Calu3 (cell line): ENCODE measurements around the gene PDE6H. TPM values are rescaled to one million over a fixed set of nuclear protein-coding genes. Genes with fewer than 3 reads are reported as not detected.

ENCODE experiments used
- BruUV-seq: library from RNA; stranded (reverse); fragments of 400-500 nt; replicated peaks from 2 replicates; lab custom pipeline; 2021; lab: Mats Ljungman, UMichigan
- CTCF ChIA-PET: fragments of 300-600 bp; sonication (Branson Sonifier 250); formaldehyde crosslinking; loops from one replicate; lab custom pipeline; 2022; ENCODE audit warnings: antibody characterized with exemption; lab: Charles Lee
- DNase-seq: peaks from one replicate; pipeline ENCODE4 v3.0.0; 2022
- H3K27ac Mint-ChIP-seq: one replicate; pipeline ENCODE4 v1.8.0; 2022; ENCODE audit warnings: mixed read lengths; ENCODE audit not compliant: unreplicated experiment
- H3K27me3 Mint-ChIP-seq: one replicate; pipeline ENCODE4 v1.8.0; 2022; ENCODE audit warnings: mixed read lengths; ENCODE audit not compliant: unreplicated experiment
- H3K36me3 Mint-ChIP-seq: one replicate; pipeline ENCODE4 v1.8.0; 2022; ENCODE audit warnings: mild to moderate bottlenecking, moderate library complexity, mixed read lengths; ENCODE audit not compliant: insufficient read depth, unreplicated experiment
- H3K4me1 Mint-ChIP-seq: one replicate; pipeline ENCODE4 v1.8.0; 2022; ENCODE audit warnings: mild to moderate bottlenecking, low read depth, mixed read lengths; ENCODE audit not compliant: unreplicated experiment
- H3K4me3 Mint-ChIP-seq: one replicate; pipeline ENCODE4 v1.8.0; 2022; ENCODE audit warnings: mild to moderate bottlenecking, low read depth, moderate library complexity, mixed read lengths; ENCODE audit not compliant: unreplicated experiment
- H3K9me3 Mint-ChIP-seq: one replicate; pipeline ENCODE4 v1.8.0; 2022; ENCODE audit warnings: low read depth, mixed read lengths; ENCODE audit not compliant: unreplicated experiment
- CTCF ChIP-seq: fragments of 200-600 bp; IDR thresholded peaks from one replicate; pipeline ENCODE4 v1.8.0; 2022; ENCODE audit warnings: antibody characterized with exemption; ENCODE audit not compliant: unreplicated experiment
- intact Hi-C: fragments of 100-400 bp; cut with micrococcal nuclease; formaldehyde crosslinking; loops from one replicate; pipeline ENCODE4 v1.10.0; 2022; ENCODE audit not compliant: unreplicated experiment
- total RNA-seq: library from RNA; stranded (reverse); gene quantifications from 2 replicates; pipeline ENCODE4 v1.2.3, GENCODE V29; 2022

Gene PDE6H
- total RNA-seq, 1 experiment from 2014 or later: not detected

DNA sequence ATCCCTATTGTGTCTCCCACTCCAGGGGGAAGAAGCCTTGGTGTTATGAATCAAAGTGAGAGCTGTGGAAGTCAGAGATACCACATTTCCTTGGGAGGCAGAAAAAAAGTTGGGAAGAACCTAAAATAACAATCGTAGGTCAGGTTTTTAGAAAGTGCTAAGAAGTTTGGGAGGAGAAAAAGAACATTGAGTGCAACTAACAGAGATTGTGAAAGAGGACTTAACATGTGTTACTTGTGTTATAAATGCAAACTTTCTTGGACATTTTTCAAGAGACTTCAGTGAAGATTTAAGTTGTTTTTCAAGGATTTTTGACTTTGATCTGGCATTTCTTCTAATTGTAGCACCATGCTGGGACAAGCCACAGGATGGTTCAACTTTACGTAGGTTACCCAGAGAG, 26.7 kb upstream of the PDE6H start:
- Mint-ChIP-seq H3K27me3 (no peaks in the 10 kb centered on the region), H3K4me3 (no peak overlapping the region), H3K27ac (no peak overlapping the region), H3K36me3 (peaks cover 4% of the 10 kb centered on the region), H3K4me1 (peaks cover 44% of the 10 kb centered on the region), H3K9me3 (no peaks in the 10 kb centered on the region)
- DNase-seq: no peak
- TF ChIP-seq CTCF: no peak
- CTCF ChIA-PET: no interaction called here
- no TSS peak for BruUV-seq
- intact Hi-C loops: no loop called here

GRCh38 chr12:14946861-14947260, 26.0 kb upstream of the PDE6H start:
- CTCF ChIA-PET: no interaction called here
- no TSS peak for BruUV-seq
- no peak overlapping the region for H3K4me3 Mint-ChIP-seq
- H3K36me3 Mint-ChIP-seq: peaks cover 4% of the 10 kb centered on the region
- H3K4me1 Mint-ChIP-seq: peaks cover 51% of the 10 kb centered on the region
- TF ChIP-seq CTCF: no peak
- no peak for DNase-seq
- no peak overlapping the region for H3K27ac Mint-ChIP-seq
- no peaks in the 10 kb centered on the region for H3K9me3 Mint-ChIP-seq
- intact Hi-C loops: no loop called here
- H3K27me3 Mint-ChIP-seq: no peaks in the 10 kb centered on the region

GRCh38 chr12:14948672-14949071, 24.2 kb upstream of the PDE6H start:
- no peak for TF ChIP-seq CTCF
- H3K27me3 Mint-ChIP-seq: no peaks in the 10 kb centered on the region
- CTCF ChIA-PET: no interaction called here
- H3K9me3 Mint-ChIP-seq: no peaks in the 10 kb centered on the region
- H3K4me3 Mint-ChIP-seq: peak overlapping the region; percentile 21
- no peaks in the 10 kb centered on the region for H3K36me3 Mint-ChIP-seq
- H3K27ac Mint-ChIP-seq: peak overlapping the region; percentile 87
- H3K4me1 Mint-ChIP-seq: peaks cover 62% of the 10 kb centered on the region
- peak; percentile 41 for DNase-seq
- intact Hi-C loops: no loop called here
- BruUV-seq: no TSS peak

DNA sequence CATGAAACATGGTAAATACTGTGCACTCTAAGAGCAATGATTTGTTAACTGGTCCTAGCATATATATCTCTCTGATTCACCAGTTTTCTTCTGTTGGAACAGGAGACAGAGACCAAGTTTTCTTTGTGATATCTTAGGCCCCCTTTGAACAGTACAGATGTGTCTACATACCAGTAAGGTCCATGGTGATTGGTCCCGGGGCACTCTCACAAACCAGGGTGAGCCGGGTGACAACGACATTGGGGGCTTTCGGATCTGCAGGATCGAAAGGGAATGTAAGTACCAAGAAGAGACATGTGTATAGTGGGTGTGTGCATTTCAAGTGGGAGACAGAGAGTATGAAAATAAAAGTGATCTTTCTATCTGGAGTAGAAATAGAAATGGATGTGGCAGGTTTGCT, 23.2 kb upstream of the PDE6H start:
- intact Hi-C loops: no loop called here

More for the DNA sequence above, 23.2 kb upstream of the PDE6H start:
- Mint-ChIP-seq H3K27me3 (no peaks in the 10 kb centered on the region), H3K4me1 (peaks cover 62% of the 10 kb centered on the region), H3K36me3 (no peaks in the 10 kb centered on the region), H3K9me3 (no peaks in the 10 kb centered on the region), H3K27ac (peak overlapping the region; percentile 71), H3K4me3 (no peak overlapping the region)
- BruUV-seq: no TSS peak
- no peak for TF ChIP-seq CTCF
- no peak for DNase-seq
- CTCF ChIA-PET: no interaction called here
